GM19463 (cell line): ENCODE measurements around the gene KRTAP5-10.
"Not testable (repeated sequence)": the region's sequence is repeated elsewhere in the genome, so short reads cannot be mapped to it uniquely, and the experiment has no call there.

Source experiments
- ATAC-seq: cut with Tn5 transposase; IDR thresholded peaks from one replicate; pipeline ENCODE4 v1.9.1; 2021; ENCODE audit warnings: mild to moderate bottlenecking, moderate library complexity; ENCODE audit not compliant: unreplicated experiment

The KRTAP5-10 gene

DNA sequence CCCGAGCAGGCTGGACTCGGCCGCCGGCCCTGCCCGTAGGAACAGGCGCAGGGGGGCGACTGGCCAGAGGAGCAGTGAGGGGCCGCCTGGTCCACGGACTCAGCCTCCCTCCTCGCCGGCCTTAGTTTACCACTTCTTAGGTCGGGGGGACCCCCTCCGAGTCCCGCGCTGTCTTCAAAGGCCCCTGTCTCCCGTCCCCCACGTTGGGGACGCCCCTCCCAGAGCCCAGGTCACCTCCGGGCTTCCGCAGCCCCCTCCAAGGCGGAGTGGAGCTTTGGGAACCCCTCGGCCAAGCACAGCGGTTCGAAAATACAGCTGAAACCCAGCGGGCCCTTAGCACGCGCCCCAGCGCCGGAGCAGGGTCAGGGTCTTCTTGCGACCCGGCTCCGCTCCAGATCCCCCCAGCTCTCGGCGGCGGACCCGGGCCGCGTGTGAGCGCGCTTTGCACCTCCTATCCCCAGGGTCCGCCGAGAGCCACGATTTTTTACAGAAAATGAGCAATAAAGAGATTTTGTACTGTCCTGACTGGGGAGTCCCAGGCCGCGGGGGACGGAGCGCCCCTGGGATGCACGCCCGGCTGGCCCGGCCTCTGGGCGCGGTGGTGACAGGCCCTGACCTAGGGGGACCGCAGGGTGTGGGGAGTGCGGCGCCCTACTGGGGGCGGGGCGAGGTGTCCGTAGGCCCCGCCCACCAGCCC lies 42.3 kb downstream of the KRTAP5-10 start:
- not testable (repeated sequence) for ATAC-seq

DNA sequence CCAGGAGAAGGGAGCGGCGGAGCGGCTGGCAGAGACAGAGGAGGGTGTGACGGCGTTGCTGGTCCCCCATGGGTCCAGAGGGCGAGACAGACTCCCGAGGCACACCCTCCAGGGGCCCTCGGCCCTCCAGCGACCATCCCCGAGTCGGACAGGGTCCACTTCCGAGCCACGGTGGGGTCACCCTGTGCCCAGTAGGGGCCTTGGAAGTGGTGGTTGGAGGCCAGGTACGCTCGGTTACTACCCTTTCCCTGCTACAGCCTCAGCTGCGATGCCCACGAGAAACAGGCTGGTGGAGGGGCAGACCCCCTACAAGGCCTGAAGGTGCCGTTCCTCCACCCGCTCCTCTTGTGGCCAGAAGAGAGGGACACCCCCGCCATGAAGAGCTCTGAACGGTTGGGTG lies 42.9 kb downstream of the KRTAP5-10 start:
- ATAC-seq: not testable (repeated sequence)

DNA sequence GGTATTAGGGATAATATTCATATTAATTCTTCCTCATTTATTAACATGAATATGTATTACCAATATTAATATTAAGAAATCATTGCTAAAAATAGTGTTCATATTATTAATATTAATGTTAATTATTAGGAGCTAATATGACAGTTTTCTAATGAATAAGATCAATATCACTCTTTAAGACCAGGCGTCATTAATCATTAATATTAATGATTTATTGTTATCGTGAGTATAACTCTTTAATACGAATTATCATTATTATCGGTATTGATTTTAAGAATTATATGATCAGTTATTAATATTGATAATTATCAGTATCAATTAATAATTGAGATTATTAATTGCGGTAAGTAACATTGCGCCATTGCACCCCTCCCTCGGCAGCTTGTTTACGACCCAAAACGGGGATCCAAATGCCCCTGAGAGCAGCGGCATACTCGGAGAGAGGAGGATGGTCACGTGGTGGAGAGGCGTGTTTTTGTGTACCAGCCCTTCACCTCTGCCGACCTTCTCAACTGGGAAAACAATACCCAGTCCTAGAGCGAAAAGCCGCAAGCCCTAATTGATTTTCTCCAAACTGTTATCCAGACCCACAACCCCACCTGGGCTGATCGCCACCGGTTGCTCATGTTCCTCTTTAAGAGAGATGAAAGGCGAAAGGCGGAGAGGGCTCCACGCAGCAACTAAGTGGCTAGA lies 46.0 kb downstream of the KRTAP5-10 start:
- not testable (repeated sequence) for ATAC-seq

DNA sequence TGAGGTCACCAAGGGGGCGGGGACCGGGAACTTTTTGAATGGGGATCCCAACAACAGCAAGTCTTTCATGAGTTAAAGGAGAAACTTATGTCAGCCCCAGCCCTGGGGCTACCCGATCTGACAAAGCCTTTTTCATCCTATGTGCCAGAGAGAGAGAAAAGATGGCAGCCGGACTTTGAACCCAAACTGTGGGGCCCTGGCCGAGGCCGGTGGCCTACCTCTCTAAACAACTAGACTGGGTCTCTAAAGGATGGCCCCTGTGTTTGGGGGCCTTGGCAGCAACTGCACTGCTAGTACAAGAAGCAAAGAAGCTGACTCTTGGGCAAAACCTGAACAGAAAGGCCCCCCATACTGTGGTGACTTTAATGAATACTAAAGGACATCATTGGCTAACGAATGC lies 48.6 kb downstream of the KRTAP5-10 start:
- ATAC-seq: not testable (repeated sequence)

DNA sequence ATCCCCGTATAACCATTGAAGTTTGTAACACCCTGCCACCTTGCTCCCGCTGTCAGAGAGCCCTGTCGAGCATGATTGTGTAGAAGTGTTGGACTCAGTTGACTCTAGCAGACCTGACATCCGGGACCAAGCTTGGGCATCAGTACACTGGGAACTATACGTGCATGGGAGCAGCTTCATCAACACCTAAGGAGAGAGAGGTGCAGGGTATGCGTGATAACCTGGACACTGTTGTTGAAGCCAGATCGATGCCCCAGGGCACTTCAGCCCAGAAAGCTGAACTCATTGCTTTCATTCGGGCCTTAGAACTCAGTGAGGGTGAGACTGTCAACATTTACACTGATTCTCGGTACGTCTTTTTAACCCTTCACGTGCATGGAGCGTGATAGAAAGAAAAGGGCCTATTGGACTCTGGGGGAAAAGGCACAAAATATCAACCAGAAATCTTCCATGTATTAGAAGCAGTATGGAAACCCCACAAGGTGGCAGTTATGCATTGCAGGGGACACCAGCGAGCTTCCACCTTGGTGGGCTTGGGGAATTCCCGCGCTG lies 49.1 kb downstream of the KRTAP5-10 start:
- ATAC-seq: not testable (repeated sequence)

DNA sequence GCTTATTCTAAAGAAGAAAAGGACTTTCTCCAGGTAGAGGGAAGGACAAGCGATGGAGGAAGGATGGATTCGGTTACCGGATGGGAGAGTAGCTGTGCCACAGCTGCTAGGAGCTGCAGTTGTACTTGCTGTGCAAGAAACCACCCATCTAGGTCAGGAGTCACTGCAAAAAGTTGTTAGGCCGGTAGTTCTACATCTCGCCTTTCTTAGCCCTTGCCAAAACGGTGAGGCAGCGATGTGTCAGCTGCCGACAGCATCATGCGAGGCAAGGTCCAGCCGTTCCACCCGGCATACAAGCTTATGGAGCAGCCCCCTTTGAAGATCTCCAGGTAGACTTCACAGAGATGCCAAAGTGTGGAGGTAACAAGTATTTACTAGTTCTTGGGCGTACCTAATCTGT lies 49.6 kb downstream of the KRTAP5-10 start:
- ATAC-seq: not testable (repeated sequence)
